Measurements from ENCODE around the gene RORC.
"Not testable (repeated sequence)": the region's sequence is repeated elsewhere in the genome, so short reads cannot be mapped to it uniquely, and the experiment has no call there.

RORC gene

GRCh38 chr1:151806170-151806569 is 25.4 kb downstream of the RORC start:
- no peak for DNase-seq (ENCODE audit: low read depth in 3 of 3, low spot score in 1 of 3)

DNA sequence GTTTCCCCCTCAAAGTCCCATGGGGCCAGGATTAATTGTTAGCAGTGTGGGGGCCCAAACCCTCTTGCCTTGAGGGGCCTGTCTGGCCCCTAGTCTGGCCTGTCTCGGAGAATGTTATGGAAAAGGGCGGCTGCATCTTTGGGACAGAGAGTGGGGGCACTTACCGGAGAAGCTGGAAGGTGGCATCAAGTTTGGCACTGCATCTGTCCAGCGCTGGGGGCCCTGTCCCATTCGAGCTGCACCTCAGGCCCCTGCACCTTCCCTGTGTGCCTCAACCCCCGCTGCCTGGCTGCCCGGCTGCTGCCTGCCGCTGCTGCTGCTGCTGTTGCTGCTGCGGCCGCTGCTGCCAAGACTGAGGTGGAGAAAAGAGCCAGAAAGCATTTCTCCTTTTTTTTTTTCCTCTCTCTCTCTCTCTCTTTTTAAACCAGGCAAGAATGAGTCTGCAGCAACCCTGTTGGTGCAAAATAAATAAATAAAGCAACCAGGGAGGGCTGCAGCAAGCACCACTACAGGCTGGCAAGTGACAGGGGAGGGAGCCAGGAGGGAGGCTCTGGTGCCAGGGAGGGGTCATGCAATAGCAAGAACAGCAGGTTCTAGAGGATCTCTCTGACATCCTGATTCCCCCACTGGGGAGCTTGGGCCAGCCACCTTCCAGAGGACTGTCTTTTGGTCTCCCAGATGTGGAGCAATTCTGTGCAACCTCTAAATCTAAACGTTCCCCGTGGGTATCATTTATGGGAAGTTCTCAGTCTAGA is 26.4 kb downstream of the RORC start, which contains the start of gene LINGO4:
Gene LINGO4 (minus strand): TSS at position 354 of the 755 bp plus-strand sequence. CDS start 2,715 bp downstream, outside the sequence.
- no peak for DNase-seq (ENCODE audit: low read depth in 3 of 3, low spot score in 1 of 3)

GRCh38 chr1:151803915-151804314 is 27.7 kb downstream of the RORC start:
- DNase-seq (ENCODE audit: low read depth in 3 of 3, low spot score in 1 of 3): no peak

- no peak for DNase-seq (ENCODE audit: low read depth in 3 of 3, low spot score in 1 of 3)
Measured at GRCh38 chr1:151803164-151803563, 28.4 kb downstream of the RORC start.

DNA sequence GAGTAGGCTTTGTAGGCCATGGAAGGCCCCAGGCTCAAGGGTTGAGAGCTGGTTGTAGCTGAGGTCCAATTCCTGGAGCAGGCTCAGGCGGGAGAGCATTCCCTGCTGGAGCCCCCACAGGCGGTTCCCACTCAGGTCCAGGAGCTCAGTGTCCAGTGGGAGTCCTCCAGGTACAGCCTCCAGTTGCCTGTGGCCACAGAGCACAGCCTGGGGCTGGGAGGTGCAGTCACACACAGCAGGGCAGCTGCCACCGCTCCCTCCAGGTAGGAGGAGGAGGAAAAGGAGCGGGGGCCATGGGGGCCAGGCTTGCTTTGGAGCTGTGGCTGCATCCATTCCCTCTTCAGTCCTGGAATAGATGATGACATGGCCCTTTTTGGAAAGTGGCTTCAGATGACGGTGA is 29.2 kb downstream of the RORC start:
- no peak for DNase-seq (ENCODE audit: low read depth in 3 of 3, low spot score in 1 of 3)

GRCh38 chr1:151801846-151802245 is 29.8 kb downstream of the RORC start:
- no peak for DNase-seq (ENCODE audit: low read depth in 3 of 3, low spot score in 1 of 3)

DNA sequence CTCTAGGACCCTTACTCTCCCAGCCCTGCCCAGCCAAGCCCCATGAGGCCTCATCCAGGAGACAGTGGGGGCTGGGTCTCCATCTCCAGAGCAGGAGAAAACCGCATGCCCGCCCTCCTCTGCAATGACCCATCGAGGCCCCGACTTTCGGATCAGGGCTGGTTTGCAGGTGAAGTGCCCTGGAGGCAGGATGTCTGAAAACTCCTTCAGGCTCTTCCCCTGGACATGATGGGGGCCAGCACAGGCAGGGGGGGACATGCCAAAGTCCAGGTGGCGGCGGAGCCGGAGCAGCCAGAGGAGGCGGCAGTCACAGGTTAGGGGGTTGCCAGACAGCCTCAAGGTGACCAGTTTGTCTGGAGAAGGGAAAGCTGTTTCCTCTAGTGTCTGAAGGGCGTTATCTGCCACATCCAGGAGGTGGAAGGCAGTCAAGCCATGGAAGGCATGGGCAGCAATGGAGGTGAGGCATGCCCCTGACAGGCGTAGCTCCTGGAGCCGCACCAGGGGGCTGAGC is 30.2 kb downstream of the RORC start:
- no peak for DNase-seq (ENCODE audit: low read depth in 3 of 3, low spot score in 1 of 3)

DNA sequence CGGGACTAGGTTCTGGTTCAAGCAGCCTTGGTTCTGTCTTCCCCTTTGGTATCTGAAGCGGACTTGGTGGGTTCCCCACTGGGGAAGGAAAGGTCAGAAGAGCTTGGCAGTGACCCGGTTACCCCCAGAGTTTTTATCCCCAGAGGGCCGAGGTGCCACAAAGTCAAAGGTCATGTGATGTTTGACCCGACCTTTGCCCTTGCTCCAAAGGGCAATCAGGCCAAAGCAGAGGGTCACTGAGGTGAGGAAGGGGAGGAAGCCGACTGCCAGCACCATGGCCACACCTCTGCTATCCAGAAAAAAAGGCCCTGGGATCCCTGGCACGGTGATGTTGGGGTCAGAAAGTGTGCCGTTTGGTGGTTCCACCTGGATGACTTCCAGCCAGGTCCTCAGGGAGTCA is 30.8 kb downstream of the RORC start:
- DNase-seq (ENCODE audit: low read depth in 3 of 3, low spot score in 1 of 3): no peak

DNA sequence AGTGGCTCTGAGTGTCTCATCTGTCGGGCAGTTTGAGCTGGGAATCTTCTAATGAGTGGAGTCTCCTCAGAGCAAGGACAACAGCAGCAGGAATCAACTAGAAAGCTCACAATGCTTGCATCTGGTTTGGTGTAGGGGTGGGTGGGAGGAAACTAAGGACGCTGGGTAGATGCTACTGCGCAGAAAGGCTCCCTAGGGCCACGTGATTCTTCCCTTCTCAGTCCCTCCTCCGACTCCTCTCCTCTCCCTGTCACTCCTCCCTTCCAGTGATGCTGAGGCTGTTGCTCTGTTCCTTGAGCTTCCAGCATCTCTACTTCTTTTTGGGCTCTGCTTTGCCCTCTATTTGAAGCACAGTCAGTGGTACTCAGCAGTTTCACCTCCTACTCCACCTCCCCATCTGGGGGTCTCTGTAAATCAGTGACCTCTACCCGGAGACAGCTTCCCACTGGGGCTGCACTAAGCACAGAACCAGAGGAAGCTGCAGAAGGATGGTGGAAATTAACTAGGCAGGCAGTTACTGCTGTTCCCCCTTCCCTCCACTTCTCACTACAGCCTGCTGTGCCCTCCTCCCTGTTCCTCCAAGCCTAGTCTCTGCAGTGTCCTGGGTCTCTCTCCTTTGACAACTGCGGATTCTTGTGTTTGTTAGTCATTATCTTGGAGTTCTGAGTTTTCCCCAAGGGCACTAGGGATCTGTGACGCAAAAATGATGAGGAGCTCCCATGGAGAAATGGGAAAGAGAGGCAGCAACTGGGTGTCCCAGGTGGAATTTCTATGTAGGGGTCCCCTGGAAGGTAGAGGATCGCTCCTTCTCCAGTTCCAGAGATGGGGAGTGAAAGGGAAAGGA is 32.2 kb downstream of the RORC start:
- no peak for DNase-seq (ENCODE audit: low read depth in 3 of 3, low spot score in 1 of 3)

DNA sequence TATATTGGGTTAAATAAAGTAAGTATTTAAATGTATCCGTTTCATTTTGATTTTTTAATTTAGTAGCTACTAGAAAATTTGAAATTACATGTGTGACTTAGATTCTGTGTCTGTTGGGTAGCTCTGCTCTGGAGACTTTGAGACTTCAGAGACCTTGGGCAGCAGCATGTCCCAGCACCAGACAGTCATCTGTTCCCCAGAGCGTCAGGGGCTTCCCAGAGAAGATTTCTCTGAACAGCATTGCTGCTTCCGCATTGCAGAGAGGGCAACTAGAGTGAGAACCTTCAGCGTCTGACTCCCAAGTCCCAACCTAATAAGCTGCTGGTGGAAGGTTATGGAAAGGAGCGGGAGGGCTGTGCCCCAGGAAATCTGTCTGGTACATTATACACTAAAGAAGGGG is 33.0 kb downstream of the RORC start:
- DNase-seq (ENCODE audit: low read depth in 3 of 3, low spot score in 1 of 3): no peak

GRCh38 chr1:151790940-151791651 is 40.5 kb downstream of the RORC start:
- DNase-seq (ENCODE audit: low read depth in 3 of 3, low spot score in 1 of 3): no peak

- peak; percentile 96 to 97 (median 96) for DNase-seq (ENCODE audit: low read depth in 3 of 3, low spot score in 1 of 3)
Measured at GRCh38 chr1:151790071-151790939, 41.3 kb downstream of the RORC start, which contains the start of gene TDRKH. Gene TDRKH, minus strand, starts transcription at chr1:151790500. Its CDS starts 7,478 bp downstream, at chr1:151783022.

GRCh38 chr1:151787689-151788088 is 43.9 kb downstream of the RORC start:
- no peak for DNase-seq (ENCODE audit: low read depth in 3 of 3, low spot score in 1 of 3)

- DNase-seq (ENCODE audit: low read depth in 3 of 3, low spot score in 1 of 3): no peak
Measured at GRCh38 chr1:151783796-151784195, 47.8 kb downstream of the RORC start.

- no peak for DNase-seq (ENCODE audit: low read depth in 3 of 3, low spot score in 1 of 3)
Measured at GRCh38 chr1:151782741-151783140, 48.9 kb downstream of the RORC start.

GRCh38 chr1:151782026-151782425 is 49.6 kb downstream of the RORC start:
- not testable (repeated sequence) for DNase-seq (ENCODE audit: low read depth in 3 of 3, low spot score in 1 of 3)

GRCh38 chr1:151780736-151781135 is 50.9 kb downstream of the RORC start:
- not testable (repeated sequence) for DNase-seq (ENCODE audit: low read depth in 3 of 3, low spot score in 1 of 3)

GRCh38 chr1:151779852-151780251 is 51.8 kb downstream of the RORC start:
- DNase-seq (ENCODE audit: low read depth in 3 of 3, low spot score in 1 of 3): no peak

DNA sequence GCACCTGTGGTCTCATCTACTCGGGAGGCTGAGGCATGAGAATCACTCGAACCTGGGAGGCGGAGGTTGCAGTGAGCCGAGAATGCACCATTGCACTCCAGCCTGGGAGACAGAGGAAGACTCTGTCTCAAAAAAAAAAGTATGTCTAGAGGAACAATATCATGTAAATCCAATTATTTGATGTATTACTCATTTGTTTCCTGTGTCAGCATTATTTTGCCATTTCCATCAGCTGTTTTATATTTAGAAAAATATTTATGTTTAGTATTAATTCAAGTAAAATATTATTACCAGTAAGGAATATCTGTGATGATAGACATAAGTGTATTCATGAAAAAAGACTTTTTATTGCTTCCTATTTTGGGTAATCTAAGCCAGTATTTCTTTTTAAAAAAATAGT is 54.3 kb downstream of the RORC start:
- no peak for DNase-seq (ENCODE audit: low read depth in 3 of 3, low spot score in 1 of 3)

DNA sequence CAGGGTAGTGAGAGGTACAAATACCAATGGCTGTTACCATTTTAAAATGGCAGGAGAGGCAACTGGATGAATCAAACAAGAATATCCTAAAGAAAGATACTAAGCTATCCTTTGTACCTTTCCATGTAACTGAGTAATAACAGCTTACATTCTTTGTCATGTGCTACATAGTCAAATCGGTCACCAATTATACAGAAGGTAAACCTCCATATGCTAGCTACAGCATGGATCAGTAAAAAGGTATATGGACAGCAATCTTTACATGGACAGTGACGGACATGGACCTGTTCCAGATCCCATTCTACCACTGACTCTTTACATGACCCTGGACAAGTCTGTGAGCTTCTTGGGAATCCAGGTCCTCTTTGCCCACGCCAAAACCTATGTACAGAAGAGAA is 54.9 kb downstream of the RORC start:
- no peak for DNase-seq (ENCODE audit: low read depth in 3 of 3, low spot score in 1 of 3)

All from stimulated activated CD4-positive, alpha-beta T cell treated with anti-CD3 and anti-CD28 coated beads, TNF-alpha, amount 100 ng/mL, for 1 hour (primary cell).